HG02610 (cell line): ENCODE data around the gene ATP5PB.

Experiments
- ATAC-seq: cut with Tn5 transposase; IDR thresholded peaks from one replicate; pipeline ENCODE4 v1.9.1; 2021; ENCODE audit warnings: mild to moderate bottlenecking, moderate library complexity; ENCODE audit not compliant: unreplicated experiment

Gene ATP5PB

DNA sequence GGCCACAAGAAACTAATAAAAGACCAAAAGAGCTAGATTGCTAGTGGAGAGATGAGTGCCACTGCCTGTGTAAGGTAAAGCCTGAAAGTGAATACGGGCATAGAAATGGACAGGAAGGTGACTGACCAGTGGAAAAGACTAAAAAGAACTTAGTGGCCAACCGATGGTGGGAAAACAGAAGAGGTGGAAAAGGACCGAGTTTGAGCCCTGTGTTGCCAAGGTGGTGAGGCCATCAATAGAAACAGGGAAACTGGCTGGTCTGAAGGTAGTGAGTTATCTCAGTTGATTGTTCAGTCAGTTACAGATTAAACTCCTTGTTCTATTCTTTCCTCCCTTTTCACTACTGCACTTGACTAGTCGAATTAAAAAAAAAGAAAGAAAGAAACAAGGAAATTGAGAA lies 2.7 kb upstream of the ATP5PB start:
- no peak for ATAC-seq

DNA sequence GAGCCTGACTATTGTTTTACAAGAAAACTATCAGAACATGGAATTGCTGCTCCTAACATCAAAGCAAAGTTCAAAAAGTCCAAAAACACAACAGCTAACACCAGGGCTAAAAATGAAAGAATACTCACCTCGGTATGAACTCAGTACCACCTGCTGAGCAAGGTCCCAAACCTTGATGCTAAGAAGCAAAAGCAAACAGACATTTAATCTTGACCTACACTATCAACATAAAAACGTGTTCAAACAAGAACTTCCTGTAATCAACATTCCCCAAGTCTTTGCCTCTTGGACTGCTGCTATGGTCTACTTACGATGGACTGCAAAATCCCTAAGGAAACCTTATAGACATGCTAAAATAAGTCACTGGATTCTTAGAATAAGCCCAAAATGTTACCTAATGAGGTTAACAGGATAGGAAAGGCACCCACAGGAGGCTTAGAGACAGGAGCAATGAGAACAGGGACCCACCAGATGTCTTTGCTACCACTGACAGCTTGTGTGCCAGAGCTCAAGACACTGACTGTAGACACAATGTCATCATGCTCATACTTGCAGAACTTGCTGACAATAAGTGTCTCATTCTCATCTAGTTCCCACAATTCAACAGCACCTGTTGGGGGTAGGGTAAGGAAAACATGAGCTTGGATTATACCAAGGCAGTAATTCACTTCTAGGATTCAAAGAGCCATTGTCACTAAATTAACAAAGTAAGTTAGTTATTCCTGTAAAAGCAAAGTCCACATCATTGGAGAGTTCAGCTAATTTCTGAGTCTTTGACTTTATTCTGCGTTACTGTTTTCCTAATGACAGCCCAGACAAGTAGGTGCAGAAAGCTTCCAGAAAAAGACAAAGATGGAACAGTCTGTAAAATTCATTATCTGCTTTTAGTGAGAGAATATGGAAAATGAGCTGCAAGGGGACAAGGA lies 2.0 kb upstream of the ATP5PB start:
- no peak for ATAC-seq

DNA sequence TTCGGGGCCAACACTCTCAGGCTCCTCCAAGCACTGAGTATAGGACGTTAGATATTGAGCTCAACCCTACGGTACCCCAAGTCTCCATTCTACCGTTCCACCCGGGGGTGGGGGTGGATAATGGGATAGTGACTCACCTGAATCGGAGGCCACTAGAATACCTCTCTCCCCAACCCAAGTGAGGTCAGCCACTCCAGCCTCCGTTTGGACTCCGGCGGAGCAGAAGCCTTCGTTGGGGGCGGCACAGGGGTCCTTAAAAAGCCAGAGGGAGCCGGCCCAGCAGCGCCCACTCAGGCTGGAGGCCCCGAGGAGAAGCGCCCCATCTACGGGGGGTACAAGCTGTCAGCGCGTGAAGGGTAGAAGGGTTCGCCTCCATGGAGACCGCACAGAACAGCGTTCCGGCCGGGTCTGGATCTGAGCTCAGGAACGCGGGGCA lies 764 bp upstream of the ATP5PB start:
- no peak for ATAC-seq

DNA sequence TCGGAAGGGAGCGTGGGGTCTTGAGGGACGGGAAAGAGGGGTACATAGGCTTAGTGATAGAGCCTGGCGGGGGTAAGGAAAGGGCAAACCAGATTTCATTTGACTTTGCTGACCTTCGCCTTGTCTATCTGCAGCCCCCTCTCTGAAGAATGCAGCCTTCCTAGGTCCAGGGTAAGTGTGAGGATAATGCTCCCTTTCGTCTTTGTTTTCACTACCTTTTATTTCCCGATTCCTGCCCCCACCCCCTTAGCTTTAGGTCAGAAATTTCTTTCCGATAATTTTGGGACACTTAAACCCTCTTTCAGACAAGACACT lies 396 bp downstream of the ATP5PB start:
- ATAC-seq = no peak

DNA sequence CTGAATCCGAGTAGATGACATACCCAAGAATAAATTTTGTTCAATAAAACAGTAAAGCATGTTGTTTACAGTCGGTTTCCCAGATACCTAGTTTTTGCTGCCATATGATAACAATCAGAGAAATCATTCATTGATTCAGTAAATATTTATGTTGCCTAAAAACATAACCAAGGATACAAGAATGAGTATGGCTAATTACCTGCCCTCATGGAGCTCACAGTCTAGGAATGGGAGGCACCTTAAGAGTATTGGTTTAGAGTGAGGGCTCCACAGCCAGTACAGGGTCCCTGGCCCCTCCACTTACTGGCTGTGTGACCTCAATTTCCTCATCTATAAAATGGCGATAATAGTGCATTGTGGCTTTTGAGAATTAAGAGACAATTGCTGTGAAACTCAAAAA lies 921 bp downstream of the ATP5PB start:
- ATAC-seq = no peak

DNA sequence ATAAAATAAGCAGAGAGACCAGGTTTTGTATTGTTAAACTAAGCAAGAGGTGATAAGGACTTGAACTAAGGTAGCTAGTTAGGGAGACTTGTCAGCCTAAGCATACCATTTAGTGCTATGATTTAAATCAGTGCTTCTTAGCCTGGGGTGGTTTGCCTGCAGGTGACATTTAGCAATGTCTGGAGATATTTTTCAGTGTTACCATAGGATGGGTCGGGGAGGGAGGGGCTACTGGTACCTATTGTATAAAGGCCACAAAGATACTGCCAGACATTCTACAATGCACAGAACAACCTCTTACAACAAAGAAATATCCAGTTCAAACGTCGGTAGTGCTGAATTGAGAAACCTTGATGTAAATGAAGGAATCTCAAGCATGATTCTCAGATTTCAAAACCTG lies 3.3 kb downstream of the ATP5PB start:
- no peak for ATAC-seq

DNA sequence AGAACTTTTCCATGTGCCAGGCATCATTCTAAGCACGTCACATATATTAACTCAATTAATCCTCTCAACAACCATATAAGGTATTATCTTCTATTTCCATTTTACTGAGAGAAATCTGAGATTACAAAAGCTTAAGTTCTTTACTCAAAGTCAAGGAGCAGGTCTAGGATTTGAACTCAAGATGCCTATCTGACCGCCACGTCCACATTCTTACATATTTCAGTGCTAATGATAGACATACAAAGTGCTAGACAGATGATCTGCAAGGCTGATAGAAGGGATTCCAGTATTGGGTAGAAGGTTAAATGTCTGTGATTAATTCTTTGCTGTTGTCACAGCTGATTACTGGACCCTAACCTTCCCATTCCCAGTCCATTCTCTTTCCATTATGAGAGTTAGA lies 4.4 kb downstream of the ATP5PB start:
- no peak for ATAC-seq

DNA sequence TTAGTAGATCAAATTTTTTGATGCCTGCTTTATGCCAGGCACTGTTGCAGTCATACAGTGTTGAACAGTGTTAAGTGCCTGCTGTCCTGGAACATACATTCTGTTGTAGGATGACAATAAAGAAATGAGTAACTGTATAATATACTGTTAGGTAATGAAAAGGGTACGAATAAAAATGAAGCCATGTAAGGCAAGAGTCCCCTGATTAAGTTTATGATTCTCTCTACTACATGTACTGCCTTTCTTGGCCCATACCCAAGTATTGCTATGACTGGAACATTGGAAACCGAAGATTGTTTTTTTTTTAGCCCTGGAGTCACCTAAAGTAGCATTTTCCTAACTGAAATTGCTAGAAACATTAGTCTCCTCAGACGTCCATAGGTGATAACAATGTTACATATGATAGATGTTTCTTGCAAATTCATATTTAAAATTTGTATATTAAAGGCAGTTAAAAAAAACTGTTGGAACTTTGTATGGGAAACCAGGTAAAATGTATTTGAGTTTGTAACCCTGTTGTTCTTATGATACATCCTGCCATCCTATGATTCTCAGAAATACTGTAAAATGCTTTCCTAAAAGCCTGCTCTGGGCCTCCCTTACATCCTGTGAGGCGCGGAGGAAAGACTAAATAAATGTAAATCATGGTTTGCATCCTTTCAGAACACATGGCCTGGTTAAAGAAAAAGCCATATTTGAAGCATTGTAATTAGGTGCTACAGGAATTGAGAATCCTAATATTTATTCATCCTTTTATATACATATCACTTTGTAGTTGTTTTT lies 5.8 kb downstream of the ATP5PB start:
- ATAC-seq = peak; percentile 41

DNA sequence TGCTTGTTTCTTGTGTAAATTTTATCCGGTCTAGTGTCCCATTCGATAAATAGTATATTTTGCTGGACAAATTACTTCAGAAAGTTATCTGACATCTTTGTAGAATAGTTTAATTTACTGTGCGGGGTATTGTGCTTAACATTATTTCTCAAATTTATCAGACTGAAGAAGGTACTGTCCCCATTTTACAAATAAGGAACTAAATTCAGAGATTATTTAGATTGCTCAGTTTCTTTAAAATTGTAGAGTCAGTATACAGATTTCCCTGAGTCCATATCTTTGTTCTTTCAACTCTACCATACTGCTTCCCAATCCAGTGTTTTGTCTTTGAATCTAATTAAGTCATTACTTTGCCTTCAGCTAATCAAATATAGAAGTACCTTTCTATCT lies 6.4 kb downstream of the ATP5PB start:
- ATAC-seq = no peak

DNA sequence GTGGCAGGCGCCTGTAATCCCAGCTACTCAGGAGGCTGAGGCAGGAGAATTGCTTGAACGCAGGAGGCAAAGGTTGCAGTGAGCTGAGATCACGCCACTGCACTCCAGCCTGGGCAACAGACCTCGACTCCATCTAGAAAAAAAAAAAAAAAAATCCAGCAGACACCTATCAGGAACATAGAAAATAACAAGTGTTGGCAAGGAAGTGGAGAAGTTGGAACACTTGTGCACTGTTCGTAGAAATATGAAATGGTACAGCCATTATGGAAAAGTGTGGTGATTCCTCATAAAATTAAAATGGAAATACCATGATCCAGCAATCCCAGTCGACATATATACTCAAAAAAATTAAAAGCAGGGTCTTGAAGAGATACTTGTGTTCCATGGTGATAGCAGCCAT lies 12.5 kb downstream of the ATP5PB start:
- no peak for ATAC-seq

DNA sequence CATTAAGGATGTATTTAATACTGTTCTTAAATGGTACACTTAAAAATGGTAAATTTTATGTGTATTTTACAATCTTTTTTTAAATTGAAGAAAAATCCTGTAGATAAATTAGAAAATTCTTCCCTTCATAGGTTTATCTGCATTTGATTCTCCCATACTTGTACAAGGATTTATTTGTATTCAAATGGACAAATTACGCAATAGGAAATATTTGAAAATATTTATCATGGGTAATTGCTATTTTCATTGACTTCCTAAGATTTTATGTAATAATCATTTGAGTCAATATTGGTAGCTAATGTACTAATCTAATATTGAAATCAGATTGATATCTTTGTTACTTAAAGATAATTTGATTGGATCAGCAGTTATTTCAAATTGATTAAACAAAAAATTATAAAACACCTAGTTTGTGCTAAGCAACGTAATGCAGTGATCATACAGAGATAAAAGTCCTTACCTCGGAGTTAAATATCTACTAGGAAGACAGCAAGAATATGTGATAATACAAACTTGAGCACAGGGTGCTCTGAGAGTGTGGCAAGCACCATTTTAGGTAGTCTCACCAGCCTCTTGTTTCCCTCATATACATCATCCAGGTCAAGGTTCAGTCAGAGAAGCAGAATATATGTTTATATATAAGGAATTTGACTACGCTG lies 13.2 kb downstream of the ATP5PB start:
- ATAC-seq = no peak

DNA sequence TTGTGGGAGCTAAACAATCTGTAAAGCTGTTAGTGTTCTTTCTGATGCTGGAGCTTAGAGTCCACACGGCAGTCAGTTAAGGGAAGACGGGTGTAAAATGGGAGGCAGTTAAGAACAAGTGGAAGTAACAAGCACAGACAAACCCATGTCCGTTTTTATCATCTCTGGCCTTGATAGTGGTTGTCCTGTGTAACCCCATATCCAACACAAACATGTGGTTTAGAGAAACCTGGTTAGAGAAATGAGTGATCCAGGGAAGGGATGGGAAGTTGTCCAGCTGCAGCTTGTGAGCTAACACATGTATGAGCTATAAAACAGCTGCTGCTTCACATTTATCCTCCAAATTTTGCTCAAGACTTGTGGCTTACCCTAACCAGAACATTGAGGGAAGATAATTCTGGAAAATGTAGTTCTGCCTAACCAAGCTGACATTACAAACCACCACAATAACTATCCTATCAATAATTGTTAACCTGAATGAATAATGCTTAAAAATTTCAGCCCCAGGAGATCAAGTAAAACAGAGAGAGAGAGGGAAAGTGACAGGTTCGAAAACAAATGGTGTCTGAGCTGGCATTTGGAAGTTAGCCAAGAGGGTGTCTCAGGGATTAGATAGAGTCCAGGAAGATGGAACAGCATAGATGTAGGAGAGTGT lies 13.9 kb downstream of the ATP5PB start:
- ATAC-seq = no peak

DNA sequence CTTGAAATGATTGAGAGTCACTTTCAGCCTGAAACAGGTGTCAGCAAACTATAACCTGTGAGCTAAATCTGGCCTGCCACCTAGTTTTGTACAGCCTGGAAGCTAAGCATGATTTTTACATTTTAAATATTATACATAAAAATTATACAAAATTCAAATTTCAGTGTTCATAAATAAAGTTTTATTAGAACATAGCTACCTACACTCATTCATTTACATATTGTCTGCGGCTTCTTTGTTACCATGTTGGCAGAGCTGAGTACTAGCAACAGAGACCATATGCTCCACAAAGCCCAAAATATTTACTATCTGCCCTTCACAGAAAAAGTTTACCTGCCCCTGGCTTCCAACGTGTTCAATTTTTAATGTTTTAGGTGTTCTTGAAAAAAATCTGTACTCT lies 16.5 kb downstream of the ATP5PB start:
- ATAC-seq = no peak

DNA sequence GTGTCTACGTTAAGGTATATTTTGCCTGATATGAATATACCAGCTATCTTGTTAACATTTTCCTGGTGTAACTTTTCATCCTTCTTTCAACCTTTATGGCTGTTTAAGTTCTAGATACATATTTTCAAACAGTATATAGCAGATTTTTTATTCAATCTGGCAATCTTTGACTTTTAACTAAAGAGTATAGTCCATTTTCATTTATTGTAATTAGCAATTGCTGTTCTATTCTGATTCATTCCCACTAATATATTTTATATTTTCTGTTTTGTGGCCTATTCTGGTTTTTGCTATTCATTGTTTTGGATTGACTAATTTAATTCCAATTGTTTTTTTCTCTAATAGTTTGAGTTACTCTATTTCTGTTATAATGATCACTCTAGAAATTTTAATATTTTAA lies 17.2 kb downstream of the ATP5PB start:
- no peak for ATAC-seq

DNA sequence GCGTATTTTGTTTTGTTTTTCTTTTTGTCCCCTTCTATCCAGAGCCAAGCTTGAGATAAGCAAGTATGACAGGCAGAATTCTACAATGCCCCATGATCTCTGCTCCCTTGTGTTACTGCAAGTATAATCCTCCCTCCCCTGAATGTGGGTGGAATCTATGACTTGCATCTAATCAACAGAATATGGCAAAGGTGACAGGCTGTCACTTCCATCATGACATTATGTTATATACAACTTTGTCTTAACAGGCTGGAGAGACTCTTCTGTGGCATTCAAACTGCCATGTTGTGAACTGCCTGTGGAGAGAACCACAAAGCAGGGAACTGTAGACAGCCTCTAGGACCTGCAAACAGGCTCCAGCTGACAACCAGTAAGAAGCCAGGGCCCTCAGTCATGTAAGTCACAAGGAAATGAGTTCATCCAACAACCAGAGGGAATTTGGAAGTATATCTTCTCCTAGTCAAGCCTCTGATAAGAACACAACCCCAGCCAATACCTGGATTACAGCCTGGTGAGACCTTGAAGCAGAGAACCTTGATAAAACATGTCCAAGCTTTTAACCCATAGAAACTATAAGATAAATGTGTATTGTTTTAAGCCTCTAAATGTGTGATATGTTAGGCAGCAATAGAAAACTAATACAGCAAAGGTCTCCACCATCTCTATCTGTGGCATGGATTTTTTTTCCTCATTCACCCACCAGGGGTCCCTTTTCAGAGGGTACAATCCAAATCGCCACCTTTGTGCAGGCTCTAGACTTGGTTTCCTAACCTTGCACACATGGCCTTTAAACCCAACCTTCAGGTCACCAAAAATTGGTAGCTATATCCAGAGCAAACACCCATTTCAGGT lies 18.8 kb downstream of the ATP5PB start:
- no peak for ATAC-seq

DNA sequence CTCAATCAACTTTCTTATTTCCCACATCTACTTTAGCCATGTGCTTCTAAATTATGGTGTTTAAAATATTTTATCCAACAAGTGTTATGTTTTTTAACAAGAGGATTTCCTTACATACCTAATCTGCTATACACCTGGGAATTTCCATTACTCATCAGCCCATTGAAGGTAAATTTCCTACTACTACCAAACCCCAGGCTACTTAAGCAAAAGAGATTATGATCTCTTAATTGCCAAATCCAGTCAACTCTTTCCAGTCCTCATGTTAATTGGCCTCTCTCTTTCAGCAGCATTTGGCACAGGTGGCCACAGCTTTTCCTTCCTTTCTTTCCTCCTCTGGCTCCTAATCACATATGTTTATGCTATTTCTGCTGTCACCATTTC lies 19.4 kb downstream of the ATP5PB start:
- no peak for ATAC-seq

DNA sequence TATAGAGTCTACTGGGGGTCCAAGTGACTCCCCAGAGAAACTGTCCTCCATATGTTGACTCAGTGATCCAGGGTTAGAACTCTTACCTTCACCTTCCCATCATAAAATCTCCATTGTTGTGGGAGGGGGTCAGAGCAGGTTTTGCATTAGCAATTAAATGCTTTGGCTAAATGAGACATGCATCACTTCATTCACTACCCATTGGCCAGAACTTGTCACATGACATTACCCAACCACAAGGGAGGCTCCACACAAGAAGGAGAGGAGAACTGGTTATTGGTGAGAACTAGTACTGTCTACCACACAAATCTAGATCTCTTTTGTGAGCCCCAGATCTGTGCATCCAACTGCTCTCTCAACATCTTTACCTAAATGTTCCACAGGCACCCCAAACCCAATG lies 20.3 kb downstream of the ATP5PB start:
- ATAC-seq = no peak

DNA sequence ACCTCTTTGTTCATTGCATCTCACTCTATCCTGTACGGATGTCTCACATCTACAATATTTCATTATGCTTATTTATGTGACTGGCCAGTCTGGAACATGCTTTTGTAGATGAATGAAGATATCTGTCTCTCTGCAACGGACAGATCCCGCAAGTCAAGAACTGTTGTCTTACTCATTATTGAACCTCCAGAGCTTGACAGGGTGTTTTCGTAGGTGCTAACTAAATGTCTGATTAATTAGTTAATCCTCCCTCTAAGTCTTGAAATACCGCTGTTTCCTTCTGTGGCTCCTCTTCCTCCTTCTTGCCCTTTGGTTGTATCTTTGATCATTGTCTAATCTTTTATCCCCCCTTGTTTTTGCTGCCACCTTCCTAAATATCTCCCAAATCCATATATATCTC lies 21.3 kb downstream of the ATP5PB start:
- no peak for ATAC-seq

DNA sequence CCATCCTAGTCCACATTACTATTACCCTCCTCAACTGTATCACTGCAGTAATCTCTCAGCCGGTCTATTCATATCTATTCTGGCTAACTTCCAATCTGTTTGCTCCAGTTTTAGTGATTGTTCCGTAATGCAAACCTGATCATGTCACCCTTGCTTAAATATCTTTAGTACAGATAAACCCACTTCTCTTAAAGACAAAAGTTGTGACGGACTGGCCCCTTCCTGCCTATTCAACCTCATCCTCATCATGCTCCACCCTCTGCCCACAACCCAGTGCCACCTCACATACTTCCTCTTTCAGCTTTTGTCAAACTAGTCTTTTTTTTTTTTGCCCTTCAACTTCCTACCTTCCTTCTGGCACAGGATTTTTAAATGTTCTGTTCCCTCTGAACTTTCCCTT lies 21.7 kb downstream of the ATP5PB start:
- ATAC-seq = no peak

DNA sequence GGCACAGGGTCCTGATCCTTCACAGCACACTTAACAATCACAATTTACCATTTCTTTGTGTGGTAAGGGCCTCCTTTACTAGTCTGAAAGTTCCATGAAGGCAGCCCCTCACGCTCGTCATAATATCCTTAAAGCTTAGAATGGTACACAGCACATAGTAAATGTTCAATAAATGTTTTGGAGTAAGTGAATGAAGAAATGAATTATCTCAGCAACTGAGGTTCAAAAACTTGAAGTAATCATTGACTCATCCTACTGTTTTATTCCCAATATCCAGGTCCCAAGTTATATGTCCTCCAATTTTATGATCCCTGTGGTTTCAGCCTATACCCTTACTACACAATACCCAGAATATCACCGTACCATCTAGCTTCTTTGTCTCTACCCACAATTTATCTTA lies 22.3 kb downstream of the ATP5PB start:
- ATAC-seq = no peak
